GM19395 (cell line): ENCODE results near the gene BATF2.

Source experiments
- ATAC-seq: cut with Tn5 transposase; IDR thresholded peaks from one replicate; pipeline ENCODE4 v1.9.1; 2021; ENCODE audit warnings: mild to moderate bottlenecking, moderate library complexity; ENCODE audit not compliant: unreplicated experiment

The BATF2 gene

GRCh38 chr11:64970731-64971151 lies 26.0 kb downstream of the BATF2 start:
- no peak for ATAC-seq

DNA sequence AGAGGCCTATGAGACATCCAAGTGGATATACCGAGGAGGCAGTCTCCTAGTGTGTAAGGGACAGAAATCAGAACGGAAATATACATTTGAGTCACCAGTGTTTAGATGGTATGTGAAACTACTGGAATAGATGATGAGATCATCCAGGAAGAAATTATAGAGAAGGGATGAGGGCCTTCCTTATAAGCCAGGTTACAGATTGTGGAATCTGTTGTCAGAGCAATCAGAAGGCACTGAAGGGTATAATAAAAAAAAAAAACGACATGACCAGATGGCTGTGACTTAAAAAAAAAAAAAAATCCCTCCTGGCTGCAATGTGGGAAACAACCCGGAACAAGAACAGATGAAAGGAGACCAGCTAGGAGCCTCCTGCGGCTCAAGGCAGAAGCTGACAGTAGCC lies 27.6 kb downstream of the BATF2 start:
- no peak for ATAC-seq

DNA sequence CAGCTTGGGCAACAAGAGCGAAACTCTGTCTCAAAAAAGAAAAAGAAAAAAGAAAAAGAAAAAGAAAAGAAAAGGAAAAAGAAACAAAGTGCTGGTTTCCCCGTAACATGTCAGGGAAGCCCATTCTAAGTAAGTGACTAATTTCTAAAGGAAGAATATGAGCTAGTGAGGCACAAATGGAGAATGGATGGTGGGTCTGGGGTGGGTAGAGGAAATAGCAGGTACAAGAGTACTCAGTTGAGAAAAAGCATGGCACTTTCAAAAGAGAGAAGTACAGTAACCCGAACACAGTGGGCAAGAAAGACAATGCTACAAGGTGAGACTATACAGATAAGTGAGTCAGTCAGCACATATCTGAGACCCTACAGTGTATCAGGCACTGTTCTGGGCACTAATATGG lies 29.4 kb downstream of the BATF2 start:
- ATAC-seq = no peak

- no peak for ATAC-seq
Observed at GRCh38 chr11:64963072-64963631, 33.6 kb downstream of the BATF2 start.

- no peak for ATAC-seq
Observed at GRCh38 chr11:64960719-64961118, 36.1 kb downstream of the BATF2 start.

DNA sequence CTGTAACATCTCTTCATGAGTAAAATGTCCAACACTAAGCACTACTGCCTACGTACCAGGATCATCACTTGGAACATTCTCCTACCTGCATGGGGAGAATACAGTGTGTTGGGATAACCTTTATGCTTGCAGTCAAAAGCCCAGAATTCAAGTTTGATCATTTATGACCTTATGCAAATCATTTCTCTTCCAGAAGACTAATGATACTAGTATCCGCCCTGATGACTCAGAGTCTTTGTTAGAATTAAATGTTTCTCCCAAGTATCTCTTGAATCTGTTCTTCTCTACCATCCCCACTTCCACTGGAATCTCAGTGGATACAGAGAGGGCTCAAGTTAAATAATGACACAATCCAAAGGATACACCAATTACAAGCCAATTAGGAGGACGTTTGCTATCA lies 37.3 kb downstream of the BATF2 start:
- no peak for ATAC-seq

DNA sequence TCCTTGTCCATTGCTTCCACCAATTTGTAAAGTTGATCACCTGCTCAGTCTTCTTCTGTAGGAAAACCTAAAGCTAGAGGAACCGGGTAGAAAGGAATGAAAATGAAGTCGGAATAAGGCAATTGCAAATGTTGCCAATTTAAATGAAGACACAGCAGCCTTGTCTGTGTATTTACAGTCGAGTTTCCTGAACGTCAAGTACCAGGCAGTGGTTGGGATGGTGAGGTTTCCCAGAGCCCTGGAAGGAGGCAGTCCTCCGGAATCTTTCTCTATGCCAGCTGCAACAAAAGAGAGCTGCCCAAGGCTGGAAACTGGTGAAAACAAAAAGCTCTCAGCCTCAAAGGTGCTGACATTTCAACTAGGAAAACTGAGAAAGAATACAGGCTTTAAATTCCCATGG lies 42.6 kb downstream of the BATF2 start:
- ATAC-seq = no peak

GRCh38 chr11:64951529-64951928 lies 45.2 kb downstream of the BATF2 start:
- no peak for ATAC-seq

- no peak for ATAC-seq
Observed at GRCh38 chr11:64947208-64947814, 49.5 kb downstream of the BATF2 start.
